Sigmoid colon (tissue), 4 donors: ENCODE measurements around the gene NEK4.

Experiments
- EP300 ChIP-seq, 4 donors: sonication (generic); formaldehyde crosslinking; IDR thresholded peaks; one replicate each; pipeline ENCODE4 v1.6.1; 2017; ENCODE audit warnings: antibody characterized with exemption in 4 of 4
- POLR2A ChIP-seq, 2 donors: fragments of 450-650 bp; IDR thresholded peaks; one replicate each; pipeline ENCODE4 v1.6.1; 2016; ENCODE audit warnings: antibody characterized with exemption in 2 of 2, mild to moderate bottlenecking in 2 of 2, moderate library complexity in 2 of 2
- POLR2AphosphoS5 ChIP-seq, 4 donors: sonication (generic); formaldehyde crosslinking; IDR thresholded peaks; one replicate each; pipeline ENCODE4 v1.6.1; 2017; ENCODE audit warnings: antibody characterized with exemption in 4 of 4
- TF ChIP-seq, protein P1 (sequence below), 4 experiments: fragments of 450-650 bp in 3 of 4; fragments of 200-600 bp in 1 of 4; IDR thresholded peaks; one replicate each; pipeline ENCODE4 v1.5.1; 2016 to 2019; ENCODE audit warnings: antibody characterized with exemption in 4 of 4, mild to moderate bottlenecking in 3 of 4, moderate library complexity in 2 of 4

DNA sequence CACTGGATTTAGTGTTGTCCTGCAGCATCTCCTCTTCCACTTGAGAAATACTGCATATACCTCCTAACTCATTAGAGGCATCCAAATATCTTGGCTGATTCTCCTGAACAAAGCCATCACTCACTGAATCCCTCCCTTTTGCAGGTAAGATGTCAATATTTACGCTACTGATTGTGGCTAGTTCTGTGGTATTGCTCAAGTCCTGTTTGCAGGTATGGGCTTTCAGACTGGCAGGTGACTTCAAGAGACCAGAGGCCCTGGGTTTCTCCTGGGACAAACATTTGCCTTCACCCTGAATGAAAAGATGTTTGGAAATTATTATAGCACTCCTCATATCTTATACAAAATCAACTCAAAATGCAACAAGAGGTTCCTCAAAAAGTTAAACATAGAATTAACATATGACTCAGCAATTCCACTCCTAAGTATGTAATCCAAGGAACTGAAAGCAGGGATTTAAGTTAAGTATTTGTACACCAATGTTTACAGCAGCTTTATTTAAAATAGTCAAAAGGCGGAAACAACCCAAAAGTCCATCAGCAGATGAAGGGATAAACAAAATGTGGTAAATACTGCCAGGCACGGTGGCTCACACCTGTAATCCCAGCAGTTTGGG is 18.6 kb downstream of the NEK4 start:
- TF ChIP-seq POLR2A (IDR thresholded peaks at IDR 0.05) (no peak), POLR2AphosphoS5 (IDR thresholded peaks at IDR 0.05) (no peak), EP300 (IDR thresholded peaks at IDR 0.05) (no peak)
- TF ChIP-seq, protein P1, sequence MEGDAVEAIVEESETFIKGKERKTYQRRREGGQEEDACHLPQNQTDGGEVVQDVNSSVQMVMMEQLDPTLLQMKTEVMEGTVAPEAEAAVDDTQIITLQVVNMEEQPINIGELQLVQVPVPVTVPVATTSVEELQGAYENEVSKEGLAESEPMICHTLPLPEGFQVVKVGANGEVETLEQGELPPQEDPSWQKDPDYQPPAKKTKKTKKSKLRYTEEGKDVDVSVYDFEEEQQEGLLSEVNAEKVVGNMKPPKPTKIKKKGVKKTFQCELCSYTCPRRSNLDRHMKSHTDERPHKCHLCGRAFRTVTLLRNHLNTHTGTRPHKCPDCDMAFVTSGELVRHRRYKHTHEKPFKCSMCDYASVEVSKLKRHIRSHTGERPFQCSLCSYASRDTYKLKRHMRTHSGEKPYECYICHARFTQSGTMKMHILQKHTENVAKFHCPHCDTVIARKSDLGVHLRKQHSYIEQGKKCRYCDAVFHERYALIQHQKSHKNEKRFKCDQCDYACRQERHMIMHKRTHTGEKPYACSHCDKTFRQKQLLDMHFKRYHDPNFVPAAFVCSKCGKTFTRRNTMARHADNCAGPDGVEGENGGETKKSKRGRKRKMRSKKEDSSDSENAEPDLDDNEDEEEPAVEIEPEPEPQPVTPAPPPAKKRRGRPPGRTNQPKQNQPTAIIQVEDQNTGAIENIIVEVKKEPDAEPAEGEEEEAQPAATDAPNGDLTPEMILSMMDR (IDR thresholded peaks at IDR 0.05): no peak
